GM12874 (cell line): ENCODE results near the gene ZBP1.

Experiments used
- TF ChIP-seq, protein P1 (sequence below): IDR thresholded peaks from 2 replicates; pipeline ENCODE4 v1.5.1; 2011; ENCODE audit warnings: low read depth, mild to moderate bottlenecking, control low read depth, low read length, moderate library complexity; ENCODE audit not compliant: insufficient read depth

Gene ZBP1

GRCh38 chr20:57652606-57653545 is 32.6 kb upstream of the ZBP1 start:
- TF ChIP-seq, protein P1, sequence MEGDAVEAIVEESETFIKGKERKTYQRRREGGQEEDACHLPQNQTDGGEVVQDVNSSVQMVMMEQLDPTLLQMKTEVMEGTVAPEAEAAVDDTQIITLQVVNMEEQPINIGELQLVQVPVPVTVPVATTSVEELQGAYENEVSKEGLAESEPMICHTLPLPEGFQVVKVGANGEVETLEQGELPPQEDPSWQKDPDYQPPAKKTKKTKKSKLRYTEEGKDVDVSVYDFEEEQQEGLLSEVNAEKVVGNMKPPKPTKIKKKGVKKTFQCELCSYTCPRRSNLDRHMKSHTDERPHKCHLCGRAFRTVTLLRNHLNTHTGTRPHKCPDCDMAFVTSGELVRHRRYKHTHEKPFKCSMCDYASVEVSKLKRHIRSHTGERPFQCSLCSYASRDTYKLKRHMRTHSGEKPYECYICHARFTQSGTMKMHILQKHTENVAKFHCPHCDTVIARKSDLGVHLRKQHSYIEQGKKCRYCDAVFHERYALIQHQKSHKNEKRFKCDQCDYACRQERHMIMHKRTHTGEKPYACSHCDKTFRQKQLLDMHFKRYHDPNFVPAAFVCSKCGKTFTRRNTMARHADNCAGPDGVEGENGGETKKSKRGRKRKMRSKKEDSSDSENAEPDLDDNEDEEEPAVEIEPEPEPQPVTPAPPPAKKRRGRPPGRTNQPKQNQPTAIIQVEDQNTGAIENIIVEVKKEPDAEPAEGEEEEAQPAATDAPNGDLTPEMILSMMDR: no peak

- TF ChIP-seq, protein P1: no peak
These were observed 31.8 kb upstream of the ZBP1 start for GRCh38 chr20:57651881-57652605.

DNA sequence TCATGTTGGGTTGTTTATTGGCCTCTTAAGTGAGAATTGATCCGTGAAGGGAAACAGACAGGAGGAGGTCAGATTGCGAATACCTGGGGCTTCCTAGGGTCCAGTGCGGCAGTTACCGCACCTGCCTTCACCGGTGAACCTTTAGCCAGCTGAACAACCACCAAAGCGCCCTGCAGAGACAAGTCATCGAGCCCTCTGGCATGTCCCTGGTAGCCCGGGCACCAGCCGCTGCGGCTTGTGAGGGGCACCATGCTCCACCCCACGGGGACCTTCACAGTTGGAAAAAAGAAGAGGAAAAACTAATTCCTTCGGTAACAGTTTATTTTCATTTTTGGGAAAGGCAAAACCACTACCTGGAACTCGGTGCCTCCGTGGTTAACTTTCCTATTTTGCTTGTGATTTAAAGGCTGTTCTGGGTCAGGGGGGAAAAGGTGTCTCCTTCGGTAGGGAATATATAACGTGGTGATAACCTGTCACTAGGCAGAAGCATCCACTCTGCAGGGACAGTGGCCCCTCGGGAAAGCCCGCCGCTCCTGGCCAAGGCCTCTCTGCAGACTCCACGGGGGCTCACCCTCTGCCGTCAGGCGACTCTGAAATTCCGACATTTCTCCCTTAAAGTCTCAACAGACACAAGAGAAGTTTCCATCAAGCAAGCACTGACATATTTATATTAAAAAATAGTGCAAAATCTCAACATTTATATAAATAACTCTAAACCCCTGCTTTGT is 30.7 kb upstream of the ZBP1 start:
- TF ChIP-seq, protein P1: no peak

- TF ChIP-seq, protein P1: no peak
These were observed 30.0 kb upstream of the ZBP1 start for GRCh38 chr20:57650266-57650665.

- TF ChIP-seq, protein P1: no peak
These were observed 29.4 kb upstream of the ZBP1 start for GRCh38 chr20:57649617-57650015.

DNA sequence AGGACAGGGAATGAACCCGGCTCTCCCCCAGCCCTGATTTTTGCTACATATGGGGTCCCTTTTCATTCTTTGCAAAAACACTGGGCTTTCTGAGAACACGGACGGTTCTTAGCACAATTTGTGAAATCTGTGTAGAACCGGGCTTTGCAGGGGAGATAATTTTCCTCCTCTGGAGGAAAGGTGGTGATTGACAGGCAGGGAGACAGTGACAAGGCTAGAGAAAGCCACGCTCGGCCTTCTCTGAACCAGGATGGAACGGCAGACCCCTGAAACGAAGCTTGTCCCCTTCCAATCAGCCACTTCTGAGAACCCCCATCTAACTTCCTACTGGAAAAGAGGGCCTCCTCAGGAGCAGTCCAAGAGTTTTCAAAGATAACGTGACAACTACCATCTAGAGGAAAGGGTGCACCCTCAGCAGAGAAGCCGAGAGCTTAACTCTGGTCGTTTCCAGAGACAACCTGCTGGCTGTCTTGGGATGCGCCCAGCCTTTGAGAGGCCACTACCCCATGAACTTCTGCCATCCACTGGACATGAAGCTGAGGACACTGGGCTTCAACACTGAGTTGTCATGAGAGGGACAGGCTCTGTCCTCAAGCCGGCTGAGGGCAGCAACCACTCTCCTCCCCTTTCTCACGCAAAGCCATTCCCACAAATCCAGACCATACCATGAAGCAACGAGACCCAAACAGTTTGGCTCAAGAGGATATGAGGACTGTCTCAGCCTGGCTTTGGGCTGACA is 28.8 kb upstream of the ZBP1 start:
- TF ChIP-seq, protein P1: no peak
